Adrenal gland (tissue), 5 donors: ENCODE results near the gene TENM4.

Experiments
- CTCF ChIP-seq, 6 experiments: fragments of 450-650 bp in 4 of 6; fragments of 200-600 bp in 2 of 6; sonication (generic) in 1 of 6; IDR thresholded peaks; 1 replicate in 5 of 6; 2 replicates in 1 of 6; pipeline versions ENCODE4 v1.5.1 to v1.8.0; 2016 to 2021; ENCODE audit warnings: antibody characterized with exemption in 6 of 6, mild to moderate bottlenecking in 2 of 6, moderate library complexity in 1 of 6
- POLR2A ChIP-seq, 2 donors: fragments of 450-650 bp; IDR thresholded peaks; one replicate each; pipeline ENCODE4 v1.6.1; 2017; ENCODE audit warnings: antibody characterized with exemption in 2 of 2, mild to moderate bottlenecking in 2 of 2, moderate library complexity in 1 of 2
- donor health status: DM: no; HTN: no; CAD: no.

GRCh38 chr11:79055856-79056631 lies 384.8 kb downstream of the TENM4 start:
- TF ChIP-seq CTCF (IDR thresholded peaks at IDR 0.05) (no peak), POLR2A (IDR thresholded peaks at IDR 0.05) (no peak)
